Cardiac muscle cell (in vitro differentiated cells and primary cell): Measurements from ENCODE around the gene CHN2. TPM values are rescaled to one million over a fixed set of nuclear protein-coding genes. Genes with fewer than 3 reads are reported as not detected.

Experiments used
- DNase-seq, 2 donors: peaks; one replicate each; pipeline versions ENCODE4 v3.0.0 to v3.0.0-alpha.2; 2010 to 2017; ENCODE audit warnings: low read depth in 1 of 2, low spot score in 1 of 2
- H3K27ac ChIP-seq: fragments of 200-600 bp; sonication (generic); 2 replicates; pipeline ENCODE4 v1.5.1; 2016
- H3K27me3 ChIP-seq: fragments of 200-600 bp; sonication (generic); 2 replicates; pipeline ENCODE4 v1.6.0; 2016; ENCODE audit warnings: control low read depth
- H3K36me3 ChIP-seq: fragments of 200-600 bp; sonication (generic); 2 replicates; pipeline ENCODE4 v1.5.1; 2016; ENCODE audit warnings: control low read depth
- H3K4me1 ChIP-seq: fragments of 200-600 bp; sonication (generic); 2 replicates; pipeline ENCODE4 v1.8.1; 2017; ENCODE audit warnings: low read depth, mild to moderate bottlenecking, mixed run types
- H3K4me3 ChIP-seq: fragments of 200-600 bp; sonication (generic); 2 replicates; pipeline ENCODE4 v1.5.1; 2016; ENCODE audit warnings: mild to moderate bottlenecking
- H3K9me3 ChIP-seq: fragments of 200-600 bp; sonication (generic); 2 replicates; pipeline ENCODE4 v1.5.1; 2017; ENCODE audit warnings: low read depth, mild to moderate bottlenecking, control low read depth
- polyA plus RNA-seq: library from polyadenylated mRNA; unstranded; fragments of >200 nt; fragmentation: Nextera tagmentation; extraction: Ambion mirVana; gene quantifications from 2 replicates; pipeline ENCODE4 v1.2.1, GENCODE V29; 2016
- total RNA-seq: library from RNA; depleted of rRNA; stranded (reverse); fragments of >200 nt; gene quantifications from 2 replicates; pipeline ENCODE4 v1.2.3, GENCODE V29; 2016
- TF ChIP-seq, protein P1 (sequence below): IDR thresholded peaks from 2 replicates; pipeline ENCODE4 v1.5.1; 2012; ENCODE audit warnings: low read depth, mild to moderate bottlenecking, low read length

CHN2 gene
- total and polyA plus RNA-seq, 2 experiments from 2014 or later, result 16.0 to 30.5 TPM

DNA sequence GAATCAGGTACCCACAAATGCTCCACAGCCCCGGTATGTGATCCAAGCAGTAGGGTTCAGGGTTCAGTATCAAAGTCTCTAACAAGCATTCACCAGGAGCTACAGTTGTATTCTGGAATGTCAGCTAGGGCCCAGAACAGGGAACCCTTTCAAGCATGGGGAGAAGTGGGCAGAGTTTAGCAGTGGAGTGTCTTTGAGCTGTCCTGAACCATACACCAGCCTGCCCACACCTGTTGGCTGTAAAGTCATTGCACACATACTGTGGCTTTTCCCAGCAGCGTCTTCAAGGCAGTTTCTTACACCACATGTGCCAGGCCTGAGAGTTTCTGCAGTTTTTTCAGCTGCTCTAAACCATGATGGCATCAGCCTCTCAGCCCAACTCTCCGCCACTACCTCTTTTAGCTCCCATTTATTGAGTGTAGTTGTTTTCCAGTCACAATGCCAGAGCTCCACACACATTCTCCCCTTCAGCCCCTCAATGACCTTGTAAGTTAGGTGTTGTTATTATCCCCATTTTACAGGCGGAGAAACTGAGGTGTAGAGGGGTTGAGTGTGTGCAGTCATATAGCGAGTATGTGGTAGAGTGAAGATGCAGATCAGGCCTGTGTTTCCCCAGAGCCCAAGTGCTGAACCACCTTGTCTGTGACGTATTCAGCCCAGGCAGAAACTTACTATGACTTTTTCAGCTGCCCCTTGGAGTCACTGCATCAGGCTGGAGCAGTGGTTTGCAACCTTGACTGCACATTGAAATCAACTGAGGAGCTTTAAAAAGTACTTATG, 83.1 kb downstream of the CHN2 start:
- Histone ChIP-seq H3K27ac (no peak overlapping the region), H3K4me3 (no peak overlapping the region), H3K9me3 (no peaks in the 10 kb centered on the region), H3K36me3 (no peaks in the 10 kb centered on the region), H3K27me3 (no peaks in the 10 kb centered on the region), H3K4me1 (peaks cover 14% of the 10 kb centered on the region)
- TF ChIP-seq, protein P1, sequence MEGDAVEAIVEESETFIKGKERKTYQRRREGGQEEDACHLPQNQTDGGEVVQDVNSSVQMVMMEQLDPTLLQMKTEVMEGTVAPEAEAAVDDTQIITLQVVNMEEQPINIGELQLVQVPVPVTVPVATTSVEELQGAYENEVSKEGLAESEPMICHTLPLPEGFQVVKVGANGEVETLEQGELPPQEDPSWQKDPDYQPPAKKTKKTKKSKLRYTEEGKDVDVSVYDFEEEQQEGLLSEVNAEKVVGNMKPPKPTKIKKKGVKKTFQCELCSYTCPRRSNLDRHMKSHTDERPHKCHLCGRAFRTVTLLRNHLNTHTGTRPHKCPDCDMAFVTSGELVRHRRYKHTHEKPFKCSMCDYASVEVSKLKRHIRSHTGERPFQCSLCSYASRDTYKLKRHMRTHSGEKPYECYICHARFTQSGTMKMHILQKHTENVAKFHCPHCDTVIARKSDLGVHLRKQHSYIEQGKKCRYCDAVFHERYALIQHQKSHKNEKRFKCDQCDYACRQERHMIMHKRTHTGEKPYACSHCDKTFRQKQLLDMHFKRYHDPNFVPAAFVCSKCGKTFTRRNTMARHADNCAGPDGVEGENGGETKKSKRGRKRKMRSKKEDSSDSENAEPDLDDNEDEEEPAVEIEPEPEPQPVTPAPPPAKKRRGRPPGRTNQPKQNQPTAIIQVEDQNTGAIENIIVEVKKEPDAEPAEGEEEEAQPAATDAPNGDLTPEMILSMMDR, result no peak
- DNase-seq, result no peak

DNA sequence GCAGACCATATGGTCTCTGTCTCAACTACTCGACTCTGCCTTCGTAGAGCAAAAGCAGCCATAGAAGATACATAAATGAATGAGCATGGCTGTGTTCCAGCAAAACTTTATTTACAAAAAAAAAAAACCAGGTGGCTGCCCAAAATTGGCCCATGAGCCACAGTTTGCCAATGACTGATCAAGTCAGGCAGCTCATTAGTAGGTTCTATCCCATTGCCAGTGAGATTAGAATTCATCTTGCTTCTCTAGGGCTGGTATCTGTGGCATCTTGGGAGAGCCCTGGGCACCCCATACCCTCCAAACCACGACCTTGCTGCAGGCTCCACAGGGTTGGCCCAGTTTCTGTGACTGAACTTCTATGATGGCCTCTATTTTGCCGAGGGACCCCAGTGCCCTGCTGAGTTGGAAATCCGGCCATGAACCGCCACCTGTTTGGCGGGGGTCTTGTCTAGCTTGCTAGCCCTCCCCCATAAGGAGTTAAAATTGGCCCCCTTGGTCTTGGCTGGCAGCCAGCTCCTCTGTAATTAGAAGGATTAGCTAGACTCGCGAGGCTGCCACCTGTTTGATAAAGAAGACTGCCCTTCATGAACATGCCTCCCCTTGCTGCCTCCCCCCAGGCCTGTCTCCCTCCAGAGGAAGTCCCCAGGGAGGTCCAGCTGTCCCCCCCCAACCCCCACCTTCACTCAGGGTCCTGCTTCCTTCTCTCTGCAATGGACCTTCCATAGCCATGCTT, 83.9 kb downstream of the CHN2 start:
- Histone ChIP-seq H3K27ac (no peak overlapping the region), H3K4me3 (no peak overlapping the region), H3K9me3 (no peaks in the 10 kb centered on the region), H3K27me3 (no peaks in the 10 kb centered on the region), H3K36me3 (no peaks in the 10 kb centered on the region), H3K4me1 (peaks cover 15% of the 10 kb centered on the region)
- no peak for DNase-seq
- TF ChIP-seq, protein P1, result no peak

DNA sequence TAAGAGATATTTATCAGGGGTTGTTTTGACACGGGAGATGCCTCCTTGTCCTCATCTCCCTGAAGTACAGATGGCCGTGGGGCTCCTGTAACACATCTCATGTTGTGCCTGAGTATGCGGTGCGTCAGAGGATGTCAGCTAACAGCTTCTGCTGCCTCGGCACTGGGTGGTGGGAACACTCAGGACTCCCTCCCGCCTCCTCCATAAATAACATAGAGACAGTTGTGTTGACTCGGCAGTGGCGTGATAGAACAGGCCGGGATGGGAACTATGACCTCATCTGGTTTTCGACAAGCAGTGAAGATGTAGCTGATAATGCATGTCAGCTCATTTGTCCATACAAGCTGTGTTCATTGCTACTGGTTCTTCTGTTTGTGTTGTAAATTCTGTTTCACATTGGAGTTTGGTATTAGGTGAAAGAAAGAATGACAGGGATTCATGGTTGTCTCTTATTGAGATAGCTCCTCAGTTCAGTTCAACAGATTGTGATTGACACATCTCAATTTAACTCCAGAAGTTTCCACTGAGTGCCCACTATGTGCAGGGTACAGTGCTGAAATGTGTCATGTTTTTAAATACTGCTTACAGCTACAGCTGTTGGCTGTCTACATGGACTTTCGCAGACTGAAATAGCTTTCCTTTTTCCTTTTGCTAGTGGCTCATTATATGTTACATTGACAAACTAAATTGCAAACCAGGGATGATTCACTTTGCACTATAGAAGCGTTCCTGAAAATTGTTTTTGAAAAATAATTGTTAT, 87.4 kb downstream of the CHN2 start:
- peak; percentile 59 to 63 for DNase-seq
- Histone ChIP-seq H3K36me3 (no peaks in the 10 kb centered on the region), H3K9me3 (no peaks in the 10 kb centered on the region), H3K27ac (no peak overlapping the region), H3K4me3 (no peak overlapping the region), H3K4me1 (peaks cover 15% of the 10 kb centered on the region), H3K27me3 (no peaks in the 10 kb centered on the region)
- TF ChIP-seq, protein P1, result no peak

DNA sequence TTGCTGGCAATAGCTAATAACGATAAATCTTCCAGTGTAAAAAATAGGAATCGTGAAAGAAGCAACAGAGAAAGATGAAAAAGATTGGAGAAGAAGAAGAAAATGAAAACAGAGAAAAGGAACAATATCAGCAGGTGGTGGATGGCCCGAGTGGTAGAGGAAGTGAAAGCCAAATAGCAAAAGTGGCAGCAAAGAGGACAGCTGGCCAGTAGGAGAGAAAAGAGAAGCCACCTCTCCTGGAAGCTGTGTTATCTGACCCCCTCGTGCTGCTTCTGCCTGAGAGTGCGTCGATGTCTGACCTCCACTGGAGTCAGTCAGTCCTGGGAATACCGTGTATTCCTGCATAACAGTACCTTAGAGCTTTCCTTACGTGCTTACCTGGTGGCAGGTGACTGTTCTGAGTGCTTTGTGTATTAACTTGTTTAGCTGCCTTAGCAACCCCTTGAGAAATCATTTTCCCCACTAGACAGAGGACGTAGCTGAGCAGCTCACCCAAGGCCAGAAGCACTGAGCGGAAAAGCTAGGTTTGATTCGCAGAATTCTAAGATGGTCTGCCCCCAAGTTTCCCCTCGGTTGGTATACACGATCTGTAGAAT, 88.3 kb downstream of the CHN2 start:
- H3K9me3 ChIP-seq, result no peaks in the 10 kb centered on the region
- H3K27ac ChIP-seq, result no peak overlapping the region
- H3K36me3 ChIP-seq, result no peaks in the 10 kb centered on the region
- no peak overlapping the region for H3K4me3 ChIP-seq
- DNase-seq, result no peak
- TF ChIP-seq, protein P1, result no peak
- H3K4me1 ChIP-seq, result peaks cover 15% of the 10 kb centered on the region
- H3K27me3 ChIP-seq, result no peaks in the 10 kb centered on the region
